GM18951 (cell line): ENCODE measurements around the gene CBR3.

Experiments used
- POLR2A ChIP-seq: IDR thresholded peaks from 4 replicates; pipeline ENCODE4 v1.6.1; 2011; ENCODE audit warnings: mild to moderate bottlenecking; ENCODE audit not compliant: insufficient read length, insufficient read depth; ENCODE audit errors: extremely low read depth
- in situ Hi-C: fragments of 300-500 bp; cut with MboI; formaldehyde crosslinking; loops from one replicate; pipeline ENCODE4 v1.12.0; 2022; ENCODE audit warnings: low sequenced_read_pairs, mixed read lengths, inconsistent platforms; ENCODE audit not compliant: unreplicated experiment

The CBR3 gene

DNA sequence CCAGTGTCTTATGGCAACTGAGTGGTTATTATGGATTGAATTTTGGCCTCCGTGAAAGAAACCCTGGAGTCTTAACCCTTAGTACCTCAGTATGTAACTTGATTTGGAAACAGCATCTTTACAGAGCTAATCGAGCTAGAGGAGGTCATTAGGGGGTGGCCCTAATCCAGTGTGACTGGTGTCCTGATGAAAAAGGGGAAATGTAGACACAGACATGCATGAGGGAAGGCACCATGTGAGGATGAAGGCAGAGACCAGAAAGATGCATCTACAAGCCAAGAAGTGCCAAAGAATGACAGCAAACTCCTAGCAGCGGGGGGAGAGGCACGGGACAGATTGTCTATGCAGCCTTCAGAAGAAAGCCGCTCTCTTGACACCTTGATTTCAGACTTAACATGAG, 36.5 kb downstream of the CBR3 start:
- in situ Hi-C loops = no loop called here
- TF ChIP-seq POLR2A = no peak

DNA sequence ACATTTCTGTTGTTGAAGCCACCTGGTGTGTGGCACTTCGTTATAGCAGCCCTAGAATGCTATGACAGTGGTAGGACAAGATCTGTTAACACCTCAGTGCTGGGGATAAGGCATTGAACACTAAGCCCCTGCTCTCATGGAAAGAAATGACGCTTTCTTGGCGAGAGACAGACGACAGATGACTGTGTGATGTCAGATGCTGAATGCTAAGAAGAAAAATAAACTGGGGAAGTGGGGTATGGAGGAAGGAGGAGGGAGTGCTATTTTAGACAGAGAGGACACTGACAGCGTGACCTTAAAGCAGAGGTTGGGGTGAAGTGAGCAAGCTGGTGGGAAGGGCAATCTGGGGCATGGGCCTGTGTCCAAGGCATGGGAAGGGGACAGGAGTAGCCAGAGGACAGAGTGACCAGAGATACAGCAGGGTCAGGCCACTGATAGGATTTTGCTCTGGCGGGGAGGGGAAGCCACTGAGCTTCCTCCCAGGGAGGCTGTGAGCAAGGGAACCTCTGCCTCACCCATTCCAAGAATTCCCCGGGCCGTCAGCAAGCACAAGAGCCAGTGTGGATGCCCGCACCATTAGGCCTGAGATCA, 37.0 kb downstream of the CBR3 start:
- TF ChIP-seq POLR2A = no peak
- in situ Hi-C loops = no loop called here

DNA sequence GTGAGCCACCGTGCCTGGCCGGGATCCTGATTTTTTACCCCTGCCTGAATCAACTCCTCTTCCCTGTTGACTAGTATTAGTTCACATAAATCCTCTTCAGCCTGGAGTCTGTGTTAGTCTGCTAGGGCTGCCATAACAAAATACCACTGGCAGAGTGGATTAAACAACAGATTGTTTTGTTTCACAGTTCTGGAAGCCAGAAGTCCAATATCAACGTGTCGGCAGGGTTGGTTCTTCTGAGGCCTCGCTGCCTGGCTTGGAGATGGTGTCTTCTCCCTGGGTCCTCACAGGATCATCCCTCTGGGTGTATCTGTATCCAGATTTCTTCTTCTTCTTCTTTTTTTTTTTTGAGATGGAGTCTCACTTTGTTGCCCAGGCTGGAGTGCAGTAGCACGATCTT, 39.9 kb downstream of the CBR3 start:
- no peak for TF ChIP-seq POLR2A
- in situ Hi-C loops = no loop called here

DNA sequence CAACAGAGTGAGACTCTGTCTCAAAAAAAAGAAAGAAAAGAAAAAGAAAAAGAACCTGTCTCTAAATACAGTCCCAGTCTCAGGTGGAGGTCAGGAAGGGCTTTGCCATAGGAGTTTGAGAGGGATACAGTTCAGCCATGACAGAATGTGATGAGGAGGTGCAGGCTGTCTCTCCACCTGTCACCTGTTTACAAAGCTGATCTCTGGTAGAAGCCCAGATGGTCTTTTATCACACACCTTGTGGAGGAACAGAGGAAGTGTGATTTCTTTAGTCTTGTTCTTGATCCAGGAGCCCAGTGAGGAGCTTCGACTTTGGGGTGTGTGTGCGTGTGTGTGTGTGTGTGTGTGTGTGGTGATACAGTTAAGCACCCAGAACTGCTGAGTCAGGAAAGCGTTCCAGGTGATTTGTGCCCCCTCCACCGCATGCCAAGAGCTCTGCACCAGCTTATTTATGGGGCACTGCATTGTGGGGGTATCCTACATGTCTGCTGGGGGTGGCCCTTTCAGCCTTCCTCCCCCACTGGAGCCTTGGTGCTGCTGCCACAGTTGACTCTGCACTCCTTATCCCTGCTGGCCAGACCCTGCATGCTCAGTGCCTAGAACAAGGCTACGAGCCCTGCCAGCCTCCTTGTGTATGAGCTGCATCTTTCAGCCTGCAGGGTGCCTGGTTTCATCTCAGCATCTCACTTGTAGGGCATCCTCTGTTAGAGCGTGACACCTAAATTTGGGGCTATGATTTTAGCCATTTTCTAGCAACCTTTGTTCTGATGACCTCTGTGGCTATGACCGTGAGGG, 41.1 kb downstream of the CBR3 start:
- no peak for TF ChIP-seq POLR2A
- in situ Hi-C loops = no loop called here

DNA sequence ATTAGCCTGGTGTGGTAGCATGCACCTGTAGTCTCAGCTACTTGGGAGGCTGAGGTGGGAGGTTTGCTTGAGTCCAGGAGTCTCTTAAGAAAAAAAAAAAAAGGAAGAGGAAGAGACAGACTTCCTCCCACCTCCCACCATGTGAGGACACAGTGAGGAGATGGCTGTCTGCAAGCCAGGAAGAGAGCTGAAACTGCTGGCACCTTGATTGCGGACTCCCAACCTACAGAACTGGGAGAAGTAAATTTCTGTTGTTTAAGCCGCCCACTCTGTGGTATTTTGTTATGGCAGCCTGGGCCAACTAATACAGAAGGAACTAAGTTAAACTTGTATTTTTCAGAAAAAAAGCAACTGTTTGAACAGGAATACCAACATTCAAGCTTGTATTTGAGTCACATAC, 43.5 kb downstream of the CBR3 start:
- in situ Hi-C loops = no loop called here
- TF ChIP-seq POLR2A = no peak

DNA sequence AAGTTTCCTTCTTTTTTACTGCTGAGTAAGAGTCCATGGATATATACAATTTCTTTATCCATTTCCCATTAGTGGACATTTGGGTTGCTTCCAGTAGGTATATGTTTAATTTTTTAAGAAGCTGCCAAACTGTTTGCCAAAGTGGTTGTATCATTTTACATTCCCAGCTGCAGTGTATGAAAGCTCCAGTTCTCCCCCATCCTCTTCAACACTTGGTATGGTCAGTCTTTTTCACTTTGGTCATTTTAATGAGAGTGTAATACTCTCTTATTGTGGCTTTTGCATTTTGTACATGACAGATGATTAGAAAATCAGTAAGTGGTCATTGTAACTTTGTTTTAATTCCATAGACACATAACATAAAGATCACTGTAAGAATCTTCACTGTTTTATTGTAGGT, 44.3 kb downstream of the CBR3 start:
- in situ Hi-C loops = no loop called here

DNA sequence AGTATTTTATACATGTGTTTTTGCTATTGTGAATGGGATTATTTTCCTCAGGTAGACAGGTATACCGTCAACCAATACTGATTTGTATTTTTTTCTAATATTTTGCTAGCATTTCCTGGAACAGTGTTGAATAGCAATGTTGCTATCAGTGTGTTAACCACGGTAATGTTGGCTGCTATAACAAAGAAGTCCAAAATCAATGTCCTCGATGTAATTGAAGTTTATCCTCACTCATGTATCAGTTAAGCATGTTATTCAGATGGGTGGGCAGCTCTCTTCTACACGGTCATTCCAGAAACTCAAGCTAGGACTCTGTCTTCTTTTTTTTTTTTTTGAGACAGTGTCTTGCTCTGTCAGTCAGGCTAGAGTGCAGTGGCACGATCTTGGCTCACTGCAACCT, 46.1 kb downstream of the CBR3 start:
- in situ Hi-C loops = no loop called here
- TF ChIP-seq POLR2A = no peak

More for the DNA sequence above, 44.3 kb downstream of the CBR3 start:
- no peak for TF ChIP-seq POLR2A

DNA sequence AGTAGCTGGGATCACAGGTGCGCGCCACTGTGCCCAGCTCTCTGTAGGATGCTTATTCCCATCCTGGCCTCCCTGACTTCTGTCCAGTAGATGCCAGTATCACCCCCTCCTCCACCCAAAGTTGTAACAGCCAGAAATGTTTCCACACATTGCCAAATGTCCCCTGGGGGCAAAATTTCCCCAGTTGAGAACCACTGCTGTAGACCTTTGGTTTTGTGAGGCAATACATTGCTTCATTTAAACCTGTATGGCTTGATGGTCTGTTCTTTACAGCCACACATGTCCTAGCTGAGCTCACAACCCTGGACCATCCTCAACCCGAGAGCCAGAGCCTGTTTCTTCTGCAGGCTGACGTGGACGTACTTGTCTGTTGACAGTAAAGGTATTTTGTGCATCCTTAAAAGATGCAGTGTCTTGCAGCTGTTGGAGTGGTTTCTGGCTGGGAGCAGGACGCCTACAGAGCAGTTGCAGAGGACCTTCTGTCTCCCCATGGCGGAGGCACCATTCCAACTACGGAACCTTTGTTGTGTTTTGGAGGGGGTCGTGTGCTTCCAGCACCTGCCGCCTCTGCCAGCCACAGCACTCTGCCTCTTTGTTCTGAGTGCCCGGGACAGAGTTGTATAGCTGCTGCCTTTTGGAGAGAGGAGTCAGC, 48.4 kb downstream of the CBR3 start:
- no peak for TF ChIP-seq POLR2A
- in situ Hi-C loops = no loop called here

DNA sequence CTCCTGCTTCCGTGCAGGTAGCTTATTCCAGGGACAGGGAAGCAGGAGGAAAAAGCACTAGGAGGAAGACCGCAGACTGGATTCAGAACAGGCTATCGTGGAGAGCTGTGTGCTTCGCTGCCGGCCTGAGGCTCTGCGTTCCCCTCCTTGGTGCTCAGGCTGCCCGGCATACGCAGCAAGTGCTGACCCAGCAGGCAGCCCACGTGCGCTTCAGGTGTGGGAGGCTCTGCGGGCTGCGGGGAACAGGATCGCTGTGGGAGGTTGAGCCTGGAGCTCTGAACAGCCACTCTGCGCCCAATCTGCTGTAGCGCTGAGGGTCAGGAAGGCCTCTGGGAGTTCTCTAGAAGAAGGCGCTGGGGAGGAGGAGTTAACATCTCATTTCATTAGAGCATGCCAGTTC, 49.7 kb downstream of the CBR3 start:
- TF ChIP-seq POLR2A = no peak
- in situ Hi-C loops = no loop called here

DNA sequence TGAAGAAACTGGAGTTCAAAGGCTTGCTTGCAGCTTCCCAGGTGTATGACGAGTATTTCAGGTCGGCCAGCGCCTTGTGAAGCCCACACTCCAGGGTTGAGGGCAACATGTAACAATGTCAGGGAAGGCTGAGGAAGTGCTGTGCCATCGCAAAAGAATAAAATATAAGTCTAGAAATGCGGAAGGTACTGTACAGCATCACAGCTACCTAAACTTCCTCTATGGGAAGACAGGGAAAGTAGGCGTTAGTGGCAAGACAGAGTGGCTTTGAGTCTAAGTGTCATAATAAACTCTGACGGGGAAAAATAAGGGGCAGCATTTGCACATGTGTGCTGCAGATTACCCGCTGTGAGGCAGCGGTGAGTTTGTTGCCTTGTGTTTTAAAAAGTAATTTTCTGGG, 50.6 kb downstream of the CBR3 start:
- in situ Hi-C loops = no loop called here
- TF ChIP-seq POLR2A = no peak

DNA sequence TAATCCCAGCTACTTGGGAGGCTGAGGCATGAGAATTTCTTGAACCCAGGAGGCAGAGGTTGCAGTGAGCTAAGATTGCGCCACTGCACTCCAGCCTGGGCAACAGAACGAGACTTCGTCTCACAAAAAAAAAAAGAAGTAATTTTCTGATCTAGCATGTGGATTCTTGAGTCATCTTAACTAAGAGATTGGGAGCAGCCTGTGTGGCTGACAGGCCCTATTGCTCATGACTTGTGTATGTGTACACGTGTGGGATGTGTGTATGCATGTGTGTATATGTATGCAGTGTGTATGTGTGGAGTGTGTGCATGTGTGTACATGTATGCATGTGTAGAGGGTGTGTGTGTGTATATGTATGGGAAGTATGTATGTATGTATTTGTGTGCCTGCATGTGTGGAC, 51.2 kb downstream of the CBR3 start:
- in situ Hi-C loops = no loop called here
- TF ChIP-seq POLR2A = no peak

DNA sequence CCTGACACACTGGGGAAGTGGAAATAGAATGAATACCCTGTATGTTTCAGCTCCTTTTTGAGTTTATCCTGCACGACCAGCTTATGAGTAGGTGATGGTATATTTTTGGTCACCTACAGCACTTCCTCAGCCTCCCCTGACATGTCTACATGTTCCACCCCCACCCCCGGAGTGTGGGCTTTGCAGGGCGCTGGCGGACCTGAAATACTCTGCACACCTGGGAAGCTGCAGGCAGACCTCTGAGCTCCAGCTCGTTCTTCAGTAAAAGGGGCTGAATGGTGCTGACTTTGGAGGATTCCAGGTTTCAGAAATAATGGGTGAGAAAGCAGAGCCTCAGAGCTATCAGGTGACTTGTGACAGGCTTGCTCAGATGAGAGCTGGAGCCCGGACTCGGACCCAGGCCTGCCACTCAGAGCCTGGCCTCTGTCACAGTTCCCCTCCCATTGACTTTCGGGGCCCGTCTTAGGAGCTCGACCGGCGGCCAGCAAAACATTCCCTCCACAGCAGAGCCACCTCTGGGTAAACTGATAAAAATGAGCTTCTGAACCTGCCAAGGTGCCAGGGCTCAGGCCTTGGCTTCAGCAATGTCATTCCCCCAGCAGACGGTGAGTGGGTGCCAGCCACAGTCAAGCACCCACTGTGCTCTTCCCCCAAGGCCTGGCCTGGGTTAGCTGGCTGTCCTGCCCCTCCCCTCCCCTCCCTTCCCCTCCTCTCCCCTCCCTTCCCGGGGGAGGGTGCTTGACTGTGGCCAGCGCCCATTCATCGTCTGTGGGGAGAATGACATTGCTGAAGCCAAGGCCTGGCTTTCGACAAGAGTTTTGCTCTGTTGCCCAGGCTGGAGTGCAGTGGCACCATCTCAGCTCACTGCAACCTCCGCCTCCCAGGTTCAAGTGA, 51.9 kb downstream of the CBR3 start:
- in situ Hi-C loops = no loop called here
- no peak for TF ChIP-seq POLR2A

DNA sequence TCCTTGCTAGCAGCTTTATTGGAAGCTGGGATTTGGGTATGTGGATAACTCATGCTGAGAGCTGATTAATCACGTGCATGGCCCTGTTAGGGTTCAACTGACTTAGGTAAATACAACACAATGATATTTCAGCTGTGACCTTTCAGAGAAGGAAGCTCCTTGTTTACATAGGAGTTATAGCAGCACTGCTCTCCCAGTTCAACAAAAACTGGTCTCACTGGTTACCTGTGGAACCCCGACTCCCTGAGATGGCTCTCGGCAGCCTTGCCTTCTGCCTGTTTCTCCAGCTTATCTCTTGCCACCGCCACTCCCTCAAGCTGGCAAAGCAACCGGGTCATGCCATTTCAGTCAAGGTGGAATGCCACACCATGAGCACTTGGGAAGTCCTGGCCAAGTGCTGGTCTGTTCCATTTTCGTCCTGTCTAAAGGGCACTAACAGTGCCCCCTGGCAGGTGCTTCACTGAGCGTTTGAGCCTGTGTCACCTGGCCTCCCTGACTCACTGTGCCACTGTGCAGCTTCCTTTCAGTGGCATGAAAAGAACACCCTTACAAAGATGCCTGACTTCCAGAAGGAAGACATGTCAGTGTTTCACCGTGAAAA, 53.3 kb downstream of the CBR3 start:
- in situ Hi-C loops = no loop called here
- no peak for TF ChIP-seq POLR2A
